H9 (cell line): ENCODE results near the gene LRRFIP1. TPM values are rescaled to one million over a fixed set of nuclear protein-coding genes. Genes with fewer than 3 reads are reported as not detected.

ENCODE experiments used
- DNase-seq: peaks from one replicate; pipeline ENCODE4 v3.0.0-alpha.2; 2017
- H2AFZ ChIP-seq: one replicate; pipeline ENCODE4 v1.6.1; 2013; ENCODE audit warnings: mild to moderate bottlenecking, low read length, control low read depth, moderate library complexity
- H2AK5ac ChIP-seq: 2 replicates; pipeline ENCODE4 v1.6.1; 2013; ENCODE audit warnings: low read length, control low read depth, mixed read lengths; ENCODE audit not compliant: insufficient read length
- H2BK120ac ChIP-seq: one replicate; pipeline ENCODE4 v1.6.1; 2013; ENCODE audit warnings: low read depth, mild to moderate bottlenecking, low read length, control low read depth, inconsistent platforms; ENCODE audit not compliant: poor library complexity, severe bottlenecking
- H2BK12ac ChIP-seq: 2 replicates; pipeline ENCODE4 v1.6.1; 2013; ENCODE audit warnings: low read length, control low read depth, mixed read lengths, low read depth; ENCODE audit not compliant: insufficient read length
- H2BK15ac ChIP-seq: 2 replicates; pipeline ENCODE4 v1.6.1; 2013; ENCODE audit warnings: low read depth, low read length, control low read depth
- H2BK20ac ChIP-seq: one replicate; pipeline ENCODE4 v1.6.1; 2013; ENCODE audit warnings: low read depth, mild to moderate bottlenecking, low read length, control low read depth, inconsistent platforms; ENCODE audit not compliant: poor library complexity, severe bottlenecking
- H2BK5ac ChIP-seq: 2 replicates; pipeline ENCODE4 v1.6.1; 2013; ENCODE audit warnings: low read length, control low read depth, mixed read lengths; ENCODE audit not compliant: insufficient read length
- H3K14ac ChIP-seq: 2 replicates; pipeline ENCODE4 v1.6.1; 2013; ENCODE audit warnings: low read length, control low read depth; ENCODE audit not compliant: insufficient read depth
- H3K18ac ChIP-seq: 2 replicates; pipeline ENCODE4 v1.6.1; 2013; ENCODE audit warnings: low read depth, mild to moderate bottlenecking, mixed read lengths, low read length, control low read depth; ENCODE audit not compliant: insufficient read length
- H3K23ac ChIP-seq: 2 replicates; pipeline ENCODE4 v1.6.1; 2013; ENCODE audit warnings: low read length, control low read depth, mixed read lengths, low read depth; ENCODE audit not compliant: insufficient read length
- H3K23me2 ChIP-seq: 2 replicates; pipeline ENCODE4 v1.6.1; 2013; ENCODE audit warnings: low read depth, mild to moderate bottlenecking, mixed read lengths, low read length, control low read depth; ENCODE audit not compliant: insufficient read length, poor library complexity, severe bottlenecking
- H3K27ac ChIP-seq: 2 replicates; pipeline ENCODE4 v1.5.1; 2013; ENCODE audit warnings: low read length, control low read depth, mixed read lengths, low read depth; ENCODE audit not compliant: insufficient read length
- H3K27me3 ChIP-seq: 2 replicates; pipeline ENCODE4 v1.6.1; 2013; ENCODE audit warnings: low read length, control low read depth, inconsistent platforms; ENCODE audit not compliant: insufficient read depth
- H3K4ac ChIP-seq: 2 replicates; pipeline ENCODE4 v1.6.1; 2013; ENCODE audit warnings: low read depth, mild to moderate bottlenecking, control low read depth, inconsistent platforms, low read length, moderate library complexity
- H3K4me1 ChIP-seq: 2 replicates; pipeline ENCODE4 v1.6.1; 2013; ENCODE audit warnings: low read length, control low read depth, inconsistent platforms; ENCODE audit not compliant: insufficient read depth
- H3K4me2 ChIP-seq: 2 replicates; pipeline ENCODE4 v1.6.1; 2013; ENCODE audit warnings: low read length, control low read depth, mixed read lengths; ENCODE audit not compliant: insufficient read length, insufficient read depth
- H3K56ac ChIP-seq: 2 replicates; pipeline ENCODE4 v1.6.1; 2013; ENCODE audit warnings: low read depth, mild to moderate bottlenecking, mixed read lengths, low read length, control low read depth; ENCODE audit not compliant: insufficient read length
- H3K79me1 ChIP-seq: 2 replicates; pipeline ENCODE4 v1.6.1; 2013; ENCODE audit warnings: low read depth, mild to moderate bottlenecking, moderate library complexity, low read length, control low read depth, inconsistent platforms; ENCODE audit not compliant: insufficient read depth, poor library complexity, severe bottlenecking
- H3K79me2 ChIP-seq: 2 replicates; pipeline ENCODE4 v1.6.1; 2013; ENCODE audit warnings: low read length, control low read depth, inconsistent platforms; ENCODE audit not compliant: insufficient read depth
- H3K9ac ChIP-seq: 2 replicates; pipeline ENCODE4 v1.6.1; 2013; ENCODE audit warnings: low read length, control low read depth, mixed read lengths; ENCODE audit not compliant: insufficient read length; ENCODE audit errors: extremely low read depth
- H3K9me3 ChIP-seq: one replicate; pipeline ENCODE4 v1.6.1; 2013; ENCODE audit warnings: low read depth, low read length, inconsistent platforms; ENCODE audit not compliant: control insufficient read depth
- H3T11ph ChIP-seq: one replicate; pipeline ENCODE4 v1.6.1; 2013; ENCODE audit warnings: mild to moderate bottlenecking, low read length, control low read depth, inconsistent platforms
- H4K20me1 ChIP-seq: one replicate; pipeline ENCODE4 v1.6.1; 2013; ENCODE audit not compliant: control insufficient read depth, insufficient read length, insufficient read depth
- H4K5ac ChIP-seq: 2 replicates; pipeline ENCODE4 v1.6.1; 2013; ENCODE audit warnings: low read depth, mild to moderate bottlenecking, mixed read lengths, low read length, control low read depth; ENCODE audit not compliant: insufficient read length
- H4K8ac ChIP-seq: replicated peaks from 2 replicates; pipeline ENCODE4 v1.6.1; 2013; ENCODE audit warnings: low read length, control low read depth, mixed read lengths, low read depth; ENCODE audit not compliant: insufficient read length
- H4K91ac ChIP-seq: 2 replicates; pipeline ENCODE4 v1.6.1; 2013; ENCODE audit warnings: low read depth, mild to moderate bottlenecking, moderate library complexity, mixed read lengths, low read length, control low read depth; ENCODE audit not compliant: insufficient read length
- H3K27ac Mint-ChIP-seq, 3 experiments: 2 replicates in 2 of 3; 3 replicates in 1 of 3; pipeline ENCODE4 v1.8.0; 2020 to 2021; ENCODE audit warnings: mixed read lengths in 3 of 3, mild to moderate bottlenecking in 1 of 3, moderate library complexity in 1 of 3
- H3K27me3 Mint-ChIP-seq: 2 replicates; pipeline ENCODE4 v1.8.0; 2021; ENCODE audit warnings: low read depth, mild to moderate bottlenecking, moderate library complexity, mixed read lengths
- H3K36me3 Mint-ChIP-seq, 3 experiments: 2 replicates in 2 of 3; 3 replicates in 1 of 3; pipeline ENCODE4 v1.8.0; 2020 to 2021; ENCODE audit warnings: low read depth in 3 of 3, mixed read lengths in 3 of 3; ENCODE audit not compliant: insufficient read depth in 1 of 3
- H3K4me1 Mint-ChIP-seq, 2 experiments: 2 replicates each; pipeline ENCODE4 v1.8.0; 2020; ENCODE audit warnings: mixed read lengths in 2 of 2
- H3K4me3 Mint-ChIP-seq, 2 experiments: 2 replicates in 1 of 2; 3 replicates in 1 of 2; pipeline ENCODE4 v1.8.0; 2020 to 2021; ENCODE audit warnings: mild to moderate bottlenecking in 2 of 2, mixed read lengths in 2 of 2, moderate library complexity in 1 of 2
- H3K9me3 Mint-ChIP-seq, 2 experiments: 2 replicates in 1 of 2; 3 replicates in 1 of 2; pipeline ENCODE4 v1.8.0; 2020; ENCODE audit warnings: mild to moderate bottlenecking in 2 of 2, mixed read lengths in 2 of 2, moderate library complexity in 1 of 2
- WGBS: extraction: QIAGEN DNeasy Blood & Tissue Kit; methylation state at CpG from one replicate; pipeline ENCODE4 v1.1.7; 2013; ENCODE audit warnings: missing lambda C conversion rate, low lambda C conversion rate, mixed read lengths; ENCODE audit not compliant: insufficient read length; ENCODE audit errors: extremely low coverage; 5-methylcytosine and 5-hydroxymethylcytosine counted together
- total RNA-seq: library from RNA; stranded (reverse); gene quantifications from 2 replicates; pipeline ENCODE4 v1.2.1, GENCODE V29; 2021
- TF ChIP-seq, protein P1 (sequence below): fragments of 200-600 bp; sonication (generic); conservative IDR thresholded peaks from 3 replicates; pipeline ENCODE4 v1.8.0; 2021; ENCODE audit warnings: antibody characterized with exemption, mild to moderate bottlenecking

Gene LRRFIP1
- total RNA-seq, 1 experiment from 2014 or later, result 38.5 TPM

DNA sequence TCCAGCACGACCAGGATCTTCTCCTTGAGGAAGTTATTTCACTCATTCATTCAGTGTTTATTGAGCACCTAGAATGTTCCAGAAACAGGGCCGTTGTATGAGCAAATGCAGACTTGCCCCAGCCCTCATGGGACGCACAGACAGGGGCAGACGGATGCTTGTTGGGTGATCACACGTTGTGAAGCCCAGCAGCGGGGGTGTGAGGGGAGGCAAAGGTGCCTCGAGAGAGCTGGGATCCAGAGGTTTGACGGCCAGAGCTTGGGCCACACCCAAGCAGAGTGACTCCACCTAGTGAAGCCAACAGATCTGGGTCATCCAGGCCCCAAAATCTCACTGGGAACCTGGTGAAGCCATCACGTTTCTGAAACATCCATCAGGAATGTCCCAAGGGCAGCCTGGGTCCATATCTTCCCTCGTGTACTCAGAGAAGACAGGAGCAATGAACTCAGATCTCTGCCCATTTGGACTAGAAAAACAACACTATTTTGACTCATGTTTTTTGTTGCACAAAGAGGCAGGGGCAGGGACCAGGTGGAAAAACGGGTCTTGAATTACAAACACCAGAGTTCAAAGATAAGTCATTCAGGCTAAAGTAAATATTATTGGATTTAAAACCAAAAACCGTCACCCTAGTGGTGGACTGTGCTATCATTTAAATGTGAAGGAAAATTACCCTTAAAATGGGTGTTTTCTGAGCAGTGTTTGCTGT lies 116.3 kb downstream of the LRRFIP1 start:
- no peak overlapping the region for H3K9ac ChIP-seq
- H3K56ac ChIP-seq, result no peak overlapping the region
- no peak overlapping the region for H4K8ac ChIP-seq
- Mint-ChIP-seq H3K4me3 (no peak overlapping the region), H3K4me1 (peaks cover 27 to 32% of the 10 kb centered on the region in 2 experiments), H3K27me3 (no peaks in the 10 kb centered on the region), H3K9me3 (no peaks in the 10 kb centered on the region), H3K36me3 (peaks cover 2 to 7% (median 5%) of the 10 kb centered on the region in 3 experiments; a peak in 6 of 7 replicates), H3K27ac (no peak overlapping the region; a peak in 1 of 7 replicates)
- H3K23ac ChIP-seq, result no peak overlapping the region
- H2BK120ac ChIP-seq, result no peak overlapping the region
- H4K91ac ChIP-seq, result no peak overlapping the region
- H2BK15ac ChIP-seq, result no peak overlapping the region
- peaks cover 3% of the 10 kb centered on the region; the same call in 1 of the 2 replicates for H3K4me1 ChIP-seq
- H3K79me2 ChIP-seq, result no peaks in the 10 kb centered on the region; the same call in 1 of the 2 replicates
- H2AK5ac ChIP-seq, result no peak overlapping the region
- H4K20me1 ChIP-seq, result no peaks in the 10 kb centered on the region
- no peak overlapping the region for H3K18ac ChIP-seq
- H3K79me1 ChIP-seq, result no peaks in the 10 kb centered on the region
- no peak for DNase-seq
- H3T11ph ChIP-seq, result no peak overlapping the region
- H3K27me3 ChIP-seq, result no peaks in the 10 kb centered on the region
- TF ChIP-seq, protein P1, sequence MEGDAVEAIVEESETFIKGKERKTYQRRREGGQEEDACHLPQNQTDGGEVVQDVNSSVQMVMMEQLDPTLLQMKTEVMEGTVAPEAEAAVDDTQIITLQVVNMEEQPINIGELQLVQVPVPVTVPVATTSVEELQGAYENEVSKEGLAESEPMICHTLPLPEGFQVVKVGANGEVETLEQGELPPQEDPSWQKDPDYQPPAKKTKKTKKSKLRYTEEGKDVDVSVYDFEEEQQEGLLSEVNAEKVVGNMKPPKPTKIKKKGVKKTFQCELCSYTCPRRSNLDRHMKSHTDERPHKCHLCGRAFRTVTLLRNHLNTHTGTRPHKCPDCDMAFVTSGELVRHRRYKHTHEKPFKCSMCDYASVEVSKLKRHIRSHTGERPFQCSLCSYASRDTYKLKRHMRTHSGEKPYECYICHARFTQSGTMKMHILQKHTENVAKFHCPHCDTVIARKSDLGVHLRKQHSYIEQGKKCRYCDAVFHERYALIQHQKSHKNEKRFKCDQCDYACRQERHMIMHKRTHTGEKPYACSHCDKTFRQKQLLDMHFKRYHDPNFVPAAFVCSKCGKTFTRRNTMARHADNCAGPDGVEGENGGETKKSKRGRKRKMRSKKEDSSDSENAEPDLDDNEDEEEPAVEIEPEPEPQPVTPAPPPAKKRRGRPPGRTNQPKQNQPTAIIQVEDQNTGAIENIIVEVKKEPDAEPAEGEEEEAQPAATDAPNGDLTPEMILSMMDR, result peak; percentile 34; the same call in 2 of the 3 replicates
- no peak overlapping the region for H3K27ac ChIP-seq
- no peak overlapping the region for H2BK5ac ChIP-seq
- H4K5ac ChIP-seq, result no peak overlapping the region
- no peak overlapping the region for H3K4ac ChIP-seq
- WGBS, result no CpG with 5 or more reads among the region's 12 CpGs
- no peak overlapping the region for H2BK20ac ChIP-seq
- no peak overlapping the region for H3K4me2 ChIP-seq
- H3K14ac ChIP-seq, result no peak overlapping the region
- H3K23me2 ChIP-seq, result no peaks in the 10 kb centered on the region
- H2BK12ac ChIP-seq, result no peak overlapping the region
- H2AFZ ChIP-seq, result no peak overlapping the region
- no peaks in the 10 kb centered on the region for H3K9me3 ChIP-seq
